ENCODE data around the gene JMJD6. TPM values are rescaled to one million over a fixed set of nuclear protein-coding genes. Genes with fewer than 3 reads are reported as not detected.

The JMJD6 gene
- total and polyA plus RNA-seq, 2 of the 8 experiments (the other 6 are each of a cell fraction or from before 2014, with no cell fraction given), result 8.6 to 18.6 TPM

DNA sequence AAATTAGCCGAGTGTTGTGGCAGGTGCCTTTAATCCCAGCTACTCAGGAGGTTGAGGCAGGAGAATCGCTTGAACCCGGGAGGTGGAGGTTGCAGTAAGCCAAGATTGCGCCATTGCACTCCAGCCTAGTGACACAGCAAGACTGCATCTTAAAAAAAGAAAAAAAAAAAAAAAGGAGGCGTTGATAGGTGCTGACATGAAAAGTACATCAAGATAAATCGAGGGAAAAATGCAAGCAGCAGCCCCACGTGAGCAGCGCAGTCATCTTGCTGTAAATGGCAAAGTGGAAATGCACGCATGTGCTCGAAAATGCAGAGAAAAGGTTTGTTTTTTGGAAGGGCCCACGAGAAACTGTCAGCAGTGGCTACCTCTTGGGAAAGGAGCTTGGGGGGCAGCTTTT is 36.5 kb downstream of the JMJD6 start:
- H3K36me3 ChIP-seq (ENCODE audit: control insufficient read depth in 2 of 4, insufficient read depth in 4 of 4, low read length in 3 of 4), result no peaks in the 10 kb centered on the region
- H4K20me1 ChIP-seq (replicated peaks in 1 of 2; ENCODE audit: control insufficient read depth in 1 of 2, insufficient read depth in 2 of 2, low read length in 2 of 2), result peaks cover 0 to 2% of the 10 kb centered on the region in 2 experiments
- no peak overlapping the region for H4K91ac ChIP-seq (replicated peaks; ENCODE audit: insufficient read length, low read length)
- CTCF ChIA-PET (ENCODE audit: partially characterized antibody), result interaction anchor here (0.6 to 13.1 kb wide), 7 partner anchors 9 to 300 kb away, joined by 3 to 155 read pairs (median 4); partner anchors contain the start of gene MXRA7
- no peak overlapping the region for H3K56ac ChIP-seq (replicated peaks; ENCODE audit: insufficient read length, low read depth, low read length)
- H2AFZ ChIP-seq (ENCODE audit: low read length), result no peak overlapping the region
- no peak overlapping the region for H2AK5ac ChIP-seq (ENCODE audit: low read depth, low read length)
- H4K5ac ChIP-seq (ENCODE audit: insufficient read length, low read depth, low read length), result no peak overlapping the region
- H2BK5ac ChIP-seq (ENCODE audit: low read depth, low read length), result no peak overlapping the region
- no peak overlapping the region for H2BK15ac ChIP-seq (ENCODE audit: low read length)
- H3K23me2 ChIP-seq (ENCODE audit: low read depth, low read length), result no peaks in the 10 kb centered on the region
- H3K27ac ChIP-seq (ENCODE audit: low read depth, low read length), result no peak overlapping the region
- no peak overlapping the region for H3K18ac ChIP-seq (ENCODE audit: extremely low read depth, low read length)
- no peak overlapping the region for H4K8ac ChIP-seq (ENCODE audit: extremely low read depth, insufficient read depth, low read length)
- H3K4me2 ChIP-seq (ENCODE audit: insufficient read depth in 1 of 2, low read depth in 2 of 2, low read length in 2 of 2), result no peak overlapping the region
- TF ChIP-seq JUN (IDR thresholded peaks at IDR 0.05; ENCODE audit: low read depth, low read length), result no peak
- TF ChIP-seq KDM4A (IDR thresholded peaks at IDR 0.05; ENCODE audit: low read depth, low read length, severe bottlenecking), result no peak
- TF ChIP-seq SAP30 (IDR thresholded peaks at IDR 0.05; ENCODE audit: insufficient read depth, insufficient replicate concordance, low read length), result no peak
- no peak for TF ChIP-seq SP1 (IDR thresholded peaks at IDR 0.05; ENCODE audit: low read depth, low read length)
- no peak for TF ChIP-seq RNF2 (IDR thresholded peaks at IDR 0.05; ENCODE audit: borderline replicate concordance, low read depth, low read length, missing control alignments, poor library complexity, severe bottlenecking)
- TF ChIP-seq GABPA (IDR thresholded peaks at IDR 0.05; ENCODE audit: borderline replicate concordance, insufficient read depth, low read length), result no peak
- no peak overlapping the region for H2BK20ac ChIP-seq (ENCODE audit: low read length)
- 95% methylated on average over 11 of the region's 11 CpGs; no CpG with 5 or more reads in 1 of the 2 experiments for WGBS, 2 experiments (ENCODE audit: extremely low coverage in 1 of 2, insufficient coverage in 1 of 2, insufficient read length in 1 of 2, insufficient replicate concordance in 2 of 2, low coverage in 1 of 2, low lambda C conversion rate in 2 of 2, missing lambda C conversion rate in 1 of 2)
- no peaks in the 10 kb centered on the region; a peak in 1 of 7 replicates for H3K27me3 ChIP-seq (replicated peaks in 1 of 4; ENCODE audit: control insufficient read depth in 3 of 4, extremely low read depth in 1 of 4, insufficient read depth in 3 of 4, low read length in 3 of 4)
- no peak overlapping the region for H3K23ac ChIP-seq (ENCODE audit: insufficient read length)
- no peaks in the 10 kb centered on the region for H3K79me1 ChIP-seq (ENCODE audit: low read depth, low read length)
- H3K14ac ChIP-seq (ENCODE audit: insufficient read length), result no peak overlapping the region
- POLR2A ChIA-PET (ENCODE audit: partially characterized antibody), result interaction anchor here (2.7 kb wide), 1 partner anchor 19 kb away, joined by 12 read pairs; no protein-coding TSS in a partner anchor
- H3K79me2 ChIP-seq (ENCODE audit: control insufficient read depth in 1 of 2, insufficient read depth in 2 of 2, low read length in 2 of 2), result no peaks in the 10 kb centered on the region
- H2BK12ac ChIP-seq (ENCODE audit: low read depth, low read length), result no peak overlapping the region
- DNase-seq (ENCODE audit: low read depth in 1 of 2, low spot score in 2 of 2) (no peak), FAIRE-seq (no peak)
- no peak overlapping the region for H3K4ac ChIP-seq (replicated peaks; ENCODE audit: insufficient read length, low read depth, low read length)
- no peak overlapping the region for H2BK120ac ChIP-seq (replicated peaks; ENCODE audit: low read depth, low read length)
- H3K4me3 ChIP-seq (ENCODE audit: extremely low read depth in 1 of 4, insufficient read depth in 2 of 4, low read depth in 3 of 4, low read length in 4 of 4), result no peak overlapping the region
- H3K4me1 ChIP-seq (replicated peaks in 1 of 4; ENCODE audit: control insufficient read depth in 3 of 4, insufficient read depth in 4 of 4, low read length in 3 of 4), result peaks cover 0 to 12% (median 5%) of the 10 kb centered on the region in 4 experiments; a peak in 5 of 7 replicates
- H3K9me3 ChIP-seq (ENCODE audit: insufficient read depth in 2 of 2, low read depth in 1 of 2, low read length in 1 of 2), result no peaks in the 10 kb centered on the region
- no peak overlapping the region for H3K9ac ChIP-seq (replicated peaks in 1 of 4; ENCODE audit: extremely low read depth in 1 of 4, low read depth in 3 of 4, low read length in 3 of 4)

Data from H1 (cell line).